ENCODE results near the gene ZNF214. TPM values are rescaled to one million over a fixed set of nuclear protein-coding genes. Genes with fewer than 3 reads are reported as not detected.

ZNF214 gene
- total RNA-seq, 1 donor from 2014 or later: not detected

- H3K27ac Mint-ChIP-seq: no peak overlapping the region
- peaks cover 6% of the 10 kb centered on the region for H3K27me3 Mint-ChIP-seq
- ChIA-PET POLR2A (no interaction called here), CTCF (no interaction called here)
- DNase-seq (no peak), ATAC-seq (ENCODE audit: low read depth) (no peak)
- intact Hi-C loops (cut with micrococcal nuclease): no loop called here
- TF ChIP-seq CTCF (IDR thresholded peaks at IDR 0.05): no peak
- H3K4me3 Mint-ChIP-seq: no peak overlapping the region
- H3K4me1 Mint-ChIP-seq: no peaks in the 10 kb centered on the region
- H3K9me3 Mint-ChIP-seq: no peaks in the 10 kb centered on the region
- no peaks in the 10 kb centered on the region for H3K36me3 Mint-ChIP-seq (ENCODE audit: low read depth)
These were observed 6.0 kb downstream of the ZNF214 start for GRCh38 chr11:7014118-7014517.

GRCh38 chr11:7004482-7004881 lies 15.7 kb downstream of the ZNF214 start:
- Mint-ChIP-seq H3K4me3 (no peak overlapping the region), H3K4me1 (no peaks in the 10 kb centered on the region), H3K36me3 (ENCODE audit: low read depth) (no peaks in the 10 kb centered on the region), H3K27me3 (no peaks in the 10 kb centered on the region), H3K9me3 (no peaks in the 10 kb centered on the region), H3K27ac (no peak overlapping the region)
- ChIA-PET POLR2A (no interaction called here), CTCF (no interaction called here)
- ATAC-seq (ENCODE audit: low read depth) (no peak), DNase-seq (no peak)
- intact Hi-C loops (cut with micrococcal nuclease): no loop called here
- TF ChIP-seq CTCF (IDR thresholded peaks at IDR 0.05): no peak

- Mint-ChIP-seq H3K36me3 (ENCODE audit: low read depth) (no peaks in the 10 kb centered on the region), H3K27me3 (no peaks in the 10 kb centered on the region), H3K9me3 (no peaks in the 10 kb centered on the region), H3K4me3 (no peak overlapping the region), H3K27ac (no peak overlapping the region), H3K4me1 (no peaks in the 10 kb centered on the region)
- no peak for TF ChIP-seq CTCF (IDR thresholded peaks at IDR 0.05)
- ATAC-seq (ENCODE audit: low read depth) (no peak), DNase-seq (no peak)
- CTCF ChIA-PET: no interaction called here
- intact Hi-C loops (cut with micrococcal nuclease): no loop called here
- POLR2A ChIA-PET: no interaction called here
These were observed 24.4 kb downstream of the ZNF214 start for GRCh38 chr11:6995703-6996102.

GRCh38 chr11:6992457-6993417 lies 27.4 kb downstream of the ZNF214 start:
- intact Hi-C loops (cut with micrococcal nuclease): no loop called here
- DNase-seq (no peak), ATAC-seq (ENCODE audit: low read depth) (no peak)
- Mint-ChIP-seq H3K27me3 (no peaks in the 10 kb centered on the region), H3K4me3 (no peak overlapping the region), H3K4me1 (no peaks in the 10 kb centered on the region), H3K27ac (no peak overlapping the region), H3K36me3 (ENCODE audit: low read depth) (no peaks in the 10 kb centered on the region), H3K9me3 (no peaks in the 10 kb centered on the region)
- ChIA-PET POLR2A (no interaction called here), CTCF (no interaction called here)
- TF ChIP-seq CTCF (IDR thresholded peaks at IDR 0.05): no peak

GRCh38 chr11:6992026-6992425 lies 28.1 kb downstream of the ZNF214 start:
- TF ChIP-seq CTCF (IDR thresholded peaks at IDR 0.05): no peak
- H3K4me1 Mint-ChIP-seq: no peaks in the 10 kb centered on the region

More at GRCh38 chr11:6992026-6992425, 28.1 kb downstream of the ZNF214 start:
- no peak overlapping the region for H3K27ac Mint-ChIP-seq
- intact Hi-C loops (cut with micrococcal nuclease): no loop called here
- ChIA-PET CTCF (no interaction called here), POLR2A (no interaction called here)
- no peaks in the 10 kb centered on the region for H3K27me3 Mint-ChIP-seq
- H3K36me3 Mint-ChIP-seq (ENCODE audit: low read depth): no peaks in the 10 kb centered on the region
- H3K4me3 Mint-ChIP-seq: no peak overlapping the region
- no peak for DNase-seq
- H3K9me3 Mint-ChIP-seq: no peaks in the 10 kb centered on the region
- ATAC-seq (ENCODE audit: low read depth): no peak
